Activated CD4-positive, CD25-positive, alpha-beta regulatory T cell treated with anti-CD3 and anti-CD28 coated beads, Interleukin-2, amount 50 U/mL, for 16 hours (primary cell): ENCODE measurements around the gene SPAAR.
"Not testable (repeated sequence)": the region's sequence is repeated elsewhere in the genome, so short reads cannot be mapped to it uniquely, and the experiment has no call there.

Experiments used
- DNase-seq: peaks from one replicate; pipeline ENCODE4 v3.0.0-alpha.2; 2020; ENCODE audit warnings: low read depth, low spot score

The SPAAR gene

GRCh38 chr9:35904338-35904737, 5.0 kb upstream of the SPAAR start:
- no peak for DNase-seq

DNA sequence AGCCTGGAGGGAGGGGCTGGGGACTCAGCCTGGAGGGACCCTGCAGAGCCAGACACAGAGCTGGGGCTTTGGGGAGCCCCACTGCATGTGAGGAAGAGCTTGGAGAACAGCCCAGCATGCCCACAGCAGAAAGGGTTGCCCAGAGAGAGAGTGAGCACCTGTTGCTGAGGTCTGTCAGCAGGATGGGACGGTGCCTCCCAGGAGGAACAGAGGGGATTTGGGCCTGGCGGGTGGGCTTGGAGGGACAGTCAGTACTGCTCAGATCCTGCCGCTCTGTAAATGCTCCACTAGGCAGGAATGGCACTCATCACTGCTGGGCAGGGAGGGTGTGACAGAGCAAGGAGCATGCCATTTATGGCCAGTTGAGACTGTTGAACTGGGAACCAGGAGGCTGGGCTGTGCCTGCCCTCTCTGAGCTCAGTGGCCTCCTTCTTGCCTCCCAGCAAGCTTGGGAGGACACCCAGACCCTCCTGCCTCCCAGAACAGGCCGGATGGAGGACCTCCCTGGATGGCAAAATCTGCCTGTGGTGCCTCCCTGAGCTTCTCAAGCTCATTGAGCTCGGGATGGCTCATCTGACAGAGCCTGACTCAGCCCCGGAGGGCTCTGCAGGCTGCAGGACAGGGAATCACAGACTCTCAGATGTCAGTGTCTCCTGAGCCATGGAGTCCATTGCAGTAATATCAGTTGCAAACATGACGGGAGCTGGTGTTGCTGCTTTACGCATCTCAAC, 4.1 kb upstream of the SPAAR start:
- no peak for DNase-seq

GRCh38 chr9:35905912-35906679, 3.2 kb upstream of the SPAAR start, which contains the start of gene HRCT1:
TSS of gene HRCT1 (plus strand) at chr9:35906202. CDS start at chr9:35906288, 86 bp downstream.
- no peak for DNase-seq

DNA sequence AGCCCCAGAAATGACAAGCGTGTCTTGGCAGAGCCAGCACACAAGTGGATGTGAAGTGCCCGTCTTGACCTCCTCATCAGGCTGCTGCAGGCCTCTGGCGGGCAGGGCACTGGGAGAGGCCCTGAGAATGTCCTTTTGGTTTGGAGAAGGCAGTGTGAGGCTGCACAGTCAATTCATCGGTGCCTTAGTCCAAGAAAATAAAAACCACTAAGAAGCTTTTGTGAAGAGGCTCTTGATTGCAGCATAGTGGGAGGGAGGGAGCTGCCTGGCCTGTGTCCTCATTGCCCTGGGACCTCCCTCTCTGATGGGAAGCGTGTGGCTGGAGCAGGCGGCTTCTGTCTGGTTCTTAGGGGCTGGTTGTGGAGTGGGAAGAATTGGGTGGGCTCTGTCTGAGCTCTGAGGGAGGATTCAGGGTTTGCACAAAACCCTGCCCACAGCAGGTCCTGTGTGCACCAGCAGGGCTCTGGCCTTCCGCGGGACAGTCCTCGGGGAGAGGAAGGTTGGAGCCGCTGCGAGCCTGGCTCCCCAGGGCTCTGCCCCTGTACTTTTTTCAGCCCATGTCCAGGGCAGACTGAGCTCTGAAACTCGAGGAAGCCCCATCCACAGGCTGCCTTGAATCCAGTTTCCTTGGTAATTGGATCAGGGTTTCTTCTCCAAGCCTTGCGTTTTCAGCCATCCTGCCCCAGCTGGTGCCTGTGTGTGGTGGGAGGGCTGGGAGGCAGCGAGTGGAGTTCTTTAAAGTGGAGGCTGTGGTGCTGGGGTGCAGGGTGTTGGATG, 2.2 kb upstream of the SPAAR start:
- no peak for DNase-seq

GRCh38 chr9:35907711-35908503, 1.4 kb upstream of the SPAAR start:
- no peak for DNase-seq

- no peak for DNase-seq
These were observed 675 bp upstream of the SPAAR start for GRCh38 chr9:35908504-35909125.

DNA sequence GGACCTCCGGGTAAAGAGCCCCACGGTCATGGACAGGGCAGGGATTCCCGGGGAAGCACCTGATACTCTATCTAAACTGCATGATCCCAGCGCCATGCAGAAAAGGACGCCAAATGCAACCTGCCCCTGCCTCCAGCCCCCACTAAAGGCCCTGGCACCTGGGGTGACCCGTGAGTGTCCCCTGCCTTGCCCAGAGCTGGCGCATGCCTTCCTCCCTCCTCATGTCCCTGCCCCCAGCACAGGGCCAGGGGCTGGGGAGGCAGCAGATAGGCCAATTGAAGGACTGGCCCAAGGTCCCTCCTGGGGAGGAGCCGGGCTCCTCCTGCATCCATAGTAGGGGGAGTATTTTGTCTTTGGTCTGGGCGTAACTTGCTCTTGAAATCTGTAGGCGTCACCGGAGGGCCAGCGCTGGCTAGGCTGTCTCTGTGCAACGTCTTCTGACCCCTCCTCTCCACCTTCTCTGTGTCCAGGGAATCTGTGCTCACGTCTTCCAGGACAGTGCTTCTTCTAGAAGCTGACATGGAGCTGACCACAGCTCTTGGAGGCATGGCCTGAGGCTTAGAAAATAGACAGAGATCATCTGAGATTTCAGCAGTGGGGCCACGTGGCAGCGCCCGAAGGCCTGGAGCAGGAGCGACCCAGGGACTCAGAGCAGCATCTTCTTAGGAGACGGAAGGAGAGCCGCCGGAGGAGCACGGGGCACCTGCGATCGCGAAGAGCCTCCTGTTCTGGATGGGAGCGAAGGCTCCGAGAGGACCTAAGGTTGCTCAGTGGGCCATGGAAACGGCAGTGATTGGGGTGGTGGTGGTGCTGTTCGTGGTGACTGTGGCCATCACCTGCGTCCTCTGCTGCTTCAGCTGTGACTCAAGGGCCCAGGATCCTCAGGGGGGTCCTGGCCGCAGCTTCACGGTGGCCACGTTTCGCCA, 660 bp downstream of the SPAAR start:
- no peak for DNase-seq

- DNase-seq = no peak
These were observed 1.5 kb downstream of the SPAAR start for GRCh38 chr9:35910613-35911359.

DNA sequence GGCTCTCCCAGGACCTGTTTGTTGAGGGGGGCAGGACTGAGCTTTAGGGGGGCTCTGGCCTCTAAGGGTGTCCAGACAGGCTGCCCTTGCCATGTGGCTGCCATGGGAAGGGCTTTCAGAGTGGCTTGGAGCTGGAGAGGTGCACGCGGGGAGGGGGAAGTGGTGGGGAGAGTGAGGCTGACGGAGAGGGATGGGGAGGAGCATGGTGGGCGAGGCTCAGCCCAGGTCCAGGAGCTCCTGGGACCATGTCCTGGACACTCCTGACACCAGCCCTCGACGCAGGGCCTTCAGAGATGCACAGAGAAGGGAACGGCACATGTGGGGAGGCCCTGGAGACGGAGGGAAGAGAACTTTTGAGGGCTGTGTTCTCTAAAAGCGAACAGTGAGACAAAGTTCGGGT, 2.4 kb downstream of the SPAAR start:
- no peak for DNase-seq

DNA sequence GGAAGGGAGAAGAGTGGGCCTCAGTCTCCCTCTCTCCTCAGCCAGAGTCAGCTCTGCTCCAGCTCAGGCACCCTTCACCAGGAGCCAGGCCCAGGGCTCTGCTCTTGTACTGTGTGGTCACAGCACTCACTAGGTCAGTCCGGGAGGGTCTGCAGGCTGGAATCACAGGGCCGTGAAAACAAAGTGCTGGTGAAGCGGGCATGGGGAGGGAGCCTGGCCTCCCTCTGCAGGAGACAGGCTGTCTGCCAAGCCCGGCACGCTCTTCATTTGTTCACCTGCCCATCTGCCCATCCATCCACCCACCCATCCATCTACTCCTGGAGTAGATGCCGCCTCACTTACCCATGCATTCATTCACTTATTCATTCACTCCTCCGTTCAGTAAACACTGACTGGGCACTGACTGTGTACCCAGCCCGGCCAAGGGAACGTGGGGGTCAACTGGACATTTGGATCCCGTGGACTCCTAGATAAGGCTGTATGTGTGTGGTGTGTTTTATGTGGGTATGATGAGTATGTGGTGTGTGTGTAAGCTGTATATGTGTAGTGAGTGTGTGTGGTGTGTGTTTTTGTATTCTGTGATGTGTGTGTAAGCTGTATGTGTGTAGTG, 3.6 kb downstream of the SPAAR start:
- no peak for DNase-seq

- not testable (repeated sequence) for DNase-seq
These were observed 4.1 kb downstream of the SPAAR start for GRCh38 chr9:35913429-35913828.

GRCh38 chr9:35914301-35914807, 5.1 kb downstream of the SPAAR start:
- DNase-seq = no peak

GRCh38 chr9:35915681-35916294, 6.5 kb downstream of the SPAAR start:
- no peak for DNase-seq

DNA sequence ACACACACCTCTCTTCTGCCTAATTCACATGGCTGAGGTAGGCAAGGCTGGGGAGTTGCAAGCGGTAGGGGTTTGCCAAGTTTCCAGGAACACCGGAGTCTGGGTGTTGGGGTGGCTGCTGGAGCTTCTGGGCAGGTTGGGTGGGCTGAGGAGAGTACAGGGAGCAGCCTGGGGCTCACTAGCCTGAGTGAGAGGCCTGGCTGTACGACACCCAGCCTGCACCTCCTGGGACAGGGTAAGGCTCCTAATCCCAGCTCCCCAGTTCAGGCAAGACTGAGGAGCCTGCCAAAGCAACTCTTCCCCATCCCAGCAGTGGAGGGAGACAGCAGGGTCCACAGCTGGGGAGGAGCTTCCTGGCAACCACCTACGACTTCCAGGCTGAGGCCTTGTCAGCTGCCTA, 8.0 kb downstream of the SPAAR start:
- DNase-seq = no peak

- DNase-seq = no peak
These were observed 9.5 kb downstream of the SPAAR start for GRCh38 chr9:35918780-35919179.

GRCh38 chr9:35919212-35920008, 10.1 kb downstream of the SPAAR start:
- DNase-seq = no peak

- no peak for DNase-seq
These were observed 10.8 kb downstream of the SPAAR start for GRCh38 chr9:35920051-35920620.
